GM19438 (cell line): ENCODE measurements around the gene SLC38A11.

Experiments used
- ATAC-seq: cut with Tn5 transposase; IDR thresholded peaks from one replicate; pipeline ENCODE4 v1.9.1; 2021; ENCODE audit warnings: low read depth; ENCODE audit not compliant: unreplicated experiment

Gene SLC38A11

DNA sequence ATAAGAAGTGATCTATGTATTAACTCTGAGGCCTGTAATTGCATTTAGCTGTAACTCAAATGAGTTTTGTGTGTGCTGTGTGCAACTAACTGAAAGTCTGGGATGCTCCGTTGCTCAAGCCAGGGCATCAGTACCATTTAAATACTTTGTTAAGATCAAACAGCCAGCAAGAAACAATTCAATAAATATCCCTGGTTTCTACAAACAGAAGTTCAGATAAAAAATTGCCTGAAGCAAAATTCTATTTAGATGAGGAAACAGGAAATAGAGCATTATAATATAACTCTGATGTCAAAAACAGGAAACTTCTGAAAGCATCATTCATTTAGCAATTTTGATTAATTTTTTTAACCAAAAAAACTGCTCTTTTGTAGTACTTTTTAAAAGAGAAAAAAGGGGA lies 18.9 kb upstream of the SLC38A11 start:
- ATAC-seq, result no peak

DNA sequence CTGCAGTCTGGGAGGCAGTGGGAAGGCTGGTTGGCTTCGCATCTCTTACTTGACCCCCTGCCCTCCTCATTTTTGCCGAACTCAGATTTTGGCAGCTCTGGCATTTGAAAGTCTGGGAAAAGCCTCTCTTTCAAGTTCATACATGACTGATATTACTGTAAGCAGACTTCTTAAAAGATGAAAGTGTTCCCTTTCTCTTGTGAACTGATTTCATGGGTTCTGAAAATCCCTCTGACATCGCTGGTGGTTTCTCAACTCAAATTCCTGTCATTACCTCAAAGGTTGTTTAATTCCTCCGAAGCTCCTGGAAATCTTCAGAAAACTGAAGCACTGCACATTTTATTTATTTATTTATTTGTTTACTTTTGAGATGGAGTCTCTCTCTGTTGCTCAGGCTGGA lies 16.9 kb upstream of the SLC38A11 start:
- no peak for ATAC-seq

DNA sequence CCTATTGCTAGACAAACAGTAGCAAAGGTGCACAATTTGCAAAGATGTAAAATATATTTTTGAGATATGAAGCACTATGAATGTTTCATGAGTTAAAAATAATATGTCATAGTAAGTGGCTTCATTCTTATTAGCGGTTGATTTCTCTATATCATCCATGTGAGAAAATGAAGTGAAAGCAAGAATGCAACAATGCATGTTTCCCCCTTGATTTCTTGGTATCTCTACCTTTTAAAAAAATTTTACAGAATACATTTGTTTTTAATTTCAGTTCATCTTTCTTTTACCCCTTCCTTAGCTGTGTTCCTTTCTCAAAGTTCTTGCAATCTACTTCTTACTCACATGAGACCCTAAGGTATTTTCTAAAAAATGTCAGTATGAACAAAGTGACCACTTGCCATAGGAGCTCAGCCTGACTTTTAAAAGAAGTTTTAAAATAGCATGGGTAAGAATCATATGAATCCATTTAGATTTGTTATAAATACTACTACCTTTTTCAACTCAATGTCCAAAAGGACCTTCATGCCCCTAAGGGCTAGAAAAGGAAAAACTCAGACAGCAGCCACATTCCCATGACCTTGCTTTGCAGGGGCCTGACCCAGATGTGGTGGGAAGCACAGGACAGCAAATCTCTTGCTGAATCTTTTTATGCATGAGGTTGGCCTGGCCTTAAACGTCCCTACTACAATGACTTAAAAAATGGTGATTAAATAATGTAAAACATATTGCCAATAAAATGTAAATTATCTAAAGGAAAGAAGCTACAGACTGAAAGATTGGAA lies 14.8 kb upstream of the SLC38A11 start:
- no peak for ATAC-seq

DNA sequence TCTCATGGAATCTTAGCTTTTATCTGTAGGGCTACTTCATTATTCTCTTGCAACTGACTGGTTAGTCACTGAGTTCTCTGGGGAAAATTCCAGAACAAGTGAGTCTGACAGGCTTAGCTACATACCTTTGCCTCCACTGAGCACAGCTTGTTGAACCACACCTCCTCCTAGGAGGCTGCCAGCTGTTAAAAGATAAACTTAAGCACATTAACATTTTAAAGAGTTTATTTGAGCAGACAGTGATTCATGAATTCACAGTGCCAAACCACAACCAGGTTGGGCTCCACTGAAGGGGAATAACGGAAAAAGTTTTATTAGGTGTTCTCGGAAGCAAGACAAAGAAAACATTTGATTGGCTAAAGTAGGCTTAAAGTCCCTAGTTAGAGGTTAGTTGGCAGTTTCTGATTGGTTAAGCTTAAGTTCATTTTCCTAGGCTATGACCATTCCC lies 12.5 kb upstream of the SLC38A11 start:
- ATAC-seq, result no peak

DNA sequence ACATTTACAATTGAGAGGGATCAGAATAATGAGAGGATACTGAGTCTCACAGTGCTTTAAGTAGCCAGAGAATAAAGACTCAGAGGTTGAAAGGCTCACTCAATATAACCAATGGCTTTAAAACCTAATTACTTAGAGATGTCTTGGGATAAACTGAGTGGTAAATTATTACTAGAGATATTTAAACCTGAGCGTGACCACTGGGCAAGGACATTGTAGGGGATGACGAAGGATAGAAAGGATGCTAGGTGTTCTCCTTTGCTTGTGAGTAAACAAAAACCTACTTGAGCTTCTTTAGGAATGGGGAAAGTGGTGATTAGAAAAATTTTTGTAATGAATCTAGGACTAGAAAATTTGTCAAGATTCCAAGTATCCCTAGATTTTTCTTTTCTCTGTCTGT lies 12.0 kb upstream of the SLC38A11 start:
- no peak for ATAC-seq

DNA sequence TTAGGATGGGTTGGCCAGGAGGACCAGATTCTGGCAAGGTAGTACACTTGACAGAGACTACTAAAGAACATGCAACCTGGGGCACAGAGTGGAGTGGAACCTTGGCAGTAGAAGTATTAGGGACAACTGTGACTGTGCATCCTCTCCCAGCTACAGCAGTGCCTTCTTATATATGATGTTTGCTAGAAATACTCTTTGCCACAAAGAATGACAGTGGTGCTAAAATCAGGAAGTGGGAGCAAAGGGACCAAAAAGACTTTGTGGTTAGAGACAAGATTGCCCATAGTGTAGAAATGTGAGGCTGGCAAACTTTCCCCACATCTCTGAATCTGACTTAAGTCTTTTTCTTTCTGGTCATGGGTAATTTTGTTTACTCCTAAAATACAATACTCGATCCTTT lies 9.4 kb upstream of the SLC38A11 start:
- ATAC-seq, result no peak

DNA sequence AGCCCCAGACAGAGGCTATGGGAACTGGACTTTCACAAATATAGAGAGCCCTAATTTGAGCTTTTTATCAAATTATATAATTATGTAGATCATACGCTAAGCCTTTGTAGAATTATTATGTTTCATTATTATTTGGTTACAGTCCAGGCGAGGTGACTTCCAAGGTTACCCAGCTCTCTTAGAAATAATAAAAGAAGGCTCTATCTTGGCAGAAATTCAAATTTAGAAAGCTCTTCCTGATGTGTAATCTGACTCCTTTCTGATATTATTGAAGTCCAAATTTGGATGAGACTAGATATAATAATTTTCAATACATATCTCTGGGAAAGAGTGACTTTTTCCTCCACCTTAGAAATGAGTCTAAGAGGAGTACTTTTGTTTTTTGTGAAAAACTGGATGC lies 4.8 kb upstream of the SLC38A11 start:
- no peak for ATAC-seq

DNA sequence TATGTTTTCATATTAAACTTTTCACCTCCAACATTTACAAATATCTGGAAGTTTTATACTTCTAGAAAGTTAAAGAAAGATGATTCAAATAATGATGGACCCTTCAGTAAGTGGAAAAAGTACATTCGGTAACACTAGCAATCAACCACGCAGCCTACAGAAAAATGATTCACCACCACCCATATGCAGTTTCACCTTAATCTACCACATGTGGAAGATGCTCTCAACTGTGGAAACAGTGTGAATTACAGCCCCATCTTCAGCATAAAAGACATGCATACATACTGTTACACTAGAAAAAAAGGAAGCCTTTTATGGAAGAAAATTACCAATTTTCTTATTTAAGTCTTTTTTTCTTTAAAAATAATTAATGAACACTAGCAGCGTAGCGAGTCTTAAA lies 1.1 kb downstream of the SLC38A11 start:
- ATAC-seq, result no peak

DNA sequence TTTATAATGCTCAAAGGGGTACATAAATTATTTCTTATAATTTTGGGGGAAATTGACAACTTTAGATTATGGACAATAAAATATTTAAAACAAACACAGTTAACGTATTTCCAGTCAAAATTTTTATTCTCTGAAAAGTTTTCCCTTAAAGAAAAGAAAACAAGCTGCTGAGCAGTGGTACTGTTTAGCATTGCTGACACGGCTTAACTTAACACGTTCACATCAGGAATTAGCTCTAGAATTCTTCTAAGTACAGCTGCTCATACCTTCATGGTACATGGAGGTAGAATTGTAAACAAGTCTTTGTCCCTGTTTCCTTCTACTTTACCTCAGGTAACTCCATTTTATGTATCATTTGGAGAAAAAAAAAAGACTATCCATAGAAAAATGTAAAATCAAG lies 2.0 kb downstream of the SLC38A11 start:
- ATAC-seq, result no peak

DNA sequence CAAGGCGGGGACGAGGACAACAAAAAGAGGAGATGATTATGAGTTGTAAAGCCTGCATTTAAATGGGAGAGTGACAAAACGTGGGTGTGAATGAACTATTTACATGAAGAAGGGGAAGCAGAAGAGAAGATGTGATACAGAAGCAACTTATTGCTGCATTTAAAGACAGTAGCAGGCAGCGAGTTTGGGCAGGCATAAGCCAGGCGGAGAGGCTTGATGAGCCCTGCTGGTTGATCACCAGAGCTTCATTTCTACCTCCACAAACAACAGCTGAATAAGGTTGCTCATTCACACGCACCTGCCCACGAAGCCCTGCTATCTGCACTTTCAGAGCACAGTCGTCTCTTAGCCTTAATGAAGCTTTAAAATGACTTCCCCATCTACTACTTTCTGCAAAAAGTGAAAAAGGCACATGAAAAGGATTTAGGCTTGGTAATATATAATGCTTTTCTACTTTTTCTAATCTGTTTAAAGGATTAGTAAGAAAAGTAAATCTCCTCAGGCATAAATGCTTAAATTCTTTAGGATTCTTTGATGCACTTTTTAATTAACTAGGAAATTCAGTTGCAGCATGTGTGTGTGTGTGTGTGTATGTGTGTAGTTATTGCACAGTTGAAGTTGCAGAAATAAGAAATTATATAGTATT lies 3.1 kb downstream of the SLC38A11 start:
- no peak for ATAC-seq

DNA sequence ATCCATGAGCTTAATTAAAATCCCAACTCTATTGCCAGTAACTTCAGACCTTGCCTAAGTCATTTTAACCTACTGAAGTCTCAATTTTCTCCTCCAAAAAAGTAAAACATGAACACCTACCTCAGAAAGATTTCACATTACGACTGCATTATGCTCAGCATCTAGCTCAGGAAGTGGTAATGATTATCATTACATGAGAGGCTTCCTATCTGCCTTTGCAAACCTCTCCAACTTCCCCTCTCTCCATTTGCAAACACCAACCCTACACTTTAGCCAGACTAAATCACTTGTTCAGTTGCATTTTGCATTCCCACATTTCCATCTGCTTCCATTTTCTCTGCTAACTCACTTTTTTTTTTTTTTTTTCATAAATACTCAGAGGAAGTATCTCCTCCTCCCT lies 6.8 kb downstream of the SLC38A11 start:
- ATAC-seq, result no peak

DNA sequence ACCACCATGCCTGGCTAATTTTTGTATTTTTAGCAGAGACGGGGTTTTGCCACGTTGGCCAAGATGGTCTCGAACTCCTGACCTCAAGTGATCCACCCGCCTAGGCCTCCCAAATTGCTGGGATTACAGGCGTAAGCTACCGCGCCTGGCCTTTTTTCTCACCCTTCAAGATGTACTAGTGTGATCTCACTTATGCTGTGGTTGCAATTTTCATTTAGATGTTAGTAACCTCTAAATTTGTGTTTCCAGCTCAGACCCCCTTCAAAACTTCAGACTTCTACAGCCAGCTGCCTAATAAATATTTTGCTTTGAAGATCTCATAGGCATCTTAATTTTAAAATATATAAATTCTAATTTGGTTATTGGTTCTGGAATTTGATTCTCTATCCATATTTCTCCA lies 8.0 kb downstream of the SLC38A11 start:
- no peak for ATAC-seq

DNA sequence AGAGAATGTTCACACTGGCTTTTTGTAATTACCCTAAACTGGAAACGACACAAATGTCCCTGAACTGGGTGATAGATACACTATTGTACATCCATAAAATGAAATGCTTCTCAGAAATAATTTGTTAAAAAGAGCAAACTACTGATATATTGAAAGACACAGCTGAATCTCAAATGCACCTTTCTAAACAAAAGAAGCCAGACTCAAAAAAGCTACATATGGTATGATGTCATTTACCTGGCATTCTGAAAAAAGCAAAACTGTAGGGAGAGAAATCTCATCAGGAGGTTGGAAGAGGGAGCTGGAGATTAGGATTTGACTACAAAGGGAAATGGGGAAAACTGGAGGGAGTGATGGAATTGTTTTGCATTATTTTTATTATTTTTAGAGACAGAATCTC lies 12.0 kb downstream of the SLC38A11 start:
- no peak for ATAC-seq

DNA sequence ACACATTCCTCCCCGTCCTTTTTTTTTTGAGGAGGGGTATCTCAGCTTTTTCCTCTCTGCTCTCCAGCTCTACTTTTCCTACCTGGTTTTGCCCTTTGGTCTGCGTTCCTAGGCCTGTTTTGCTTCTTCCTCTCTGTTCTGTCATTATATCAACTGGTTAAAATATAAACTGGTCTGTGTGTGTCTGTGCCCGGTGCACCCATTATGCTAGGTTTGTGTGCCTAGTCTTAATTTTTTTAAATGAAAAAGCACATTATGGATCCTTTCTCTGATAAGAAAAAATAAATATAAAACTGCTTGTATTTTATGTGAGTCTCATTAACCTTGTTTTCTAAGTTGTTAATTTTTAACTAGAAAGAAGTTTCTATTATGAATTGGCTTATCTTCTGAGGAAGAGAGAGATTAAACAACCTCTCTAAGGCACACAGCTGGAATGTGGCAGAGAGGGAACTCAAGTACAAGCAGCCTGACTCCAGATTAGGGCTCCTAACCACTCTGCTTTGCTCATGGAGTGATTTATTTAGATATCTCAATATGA lies 17.4 kb downstream of the SLC38A11 start:
- ATAC-seq, result no peak

DNA sequence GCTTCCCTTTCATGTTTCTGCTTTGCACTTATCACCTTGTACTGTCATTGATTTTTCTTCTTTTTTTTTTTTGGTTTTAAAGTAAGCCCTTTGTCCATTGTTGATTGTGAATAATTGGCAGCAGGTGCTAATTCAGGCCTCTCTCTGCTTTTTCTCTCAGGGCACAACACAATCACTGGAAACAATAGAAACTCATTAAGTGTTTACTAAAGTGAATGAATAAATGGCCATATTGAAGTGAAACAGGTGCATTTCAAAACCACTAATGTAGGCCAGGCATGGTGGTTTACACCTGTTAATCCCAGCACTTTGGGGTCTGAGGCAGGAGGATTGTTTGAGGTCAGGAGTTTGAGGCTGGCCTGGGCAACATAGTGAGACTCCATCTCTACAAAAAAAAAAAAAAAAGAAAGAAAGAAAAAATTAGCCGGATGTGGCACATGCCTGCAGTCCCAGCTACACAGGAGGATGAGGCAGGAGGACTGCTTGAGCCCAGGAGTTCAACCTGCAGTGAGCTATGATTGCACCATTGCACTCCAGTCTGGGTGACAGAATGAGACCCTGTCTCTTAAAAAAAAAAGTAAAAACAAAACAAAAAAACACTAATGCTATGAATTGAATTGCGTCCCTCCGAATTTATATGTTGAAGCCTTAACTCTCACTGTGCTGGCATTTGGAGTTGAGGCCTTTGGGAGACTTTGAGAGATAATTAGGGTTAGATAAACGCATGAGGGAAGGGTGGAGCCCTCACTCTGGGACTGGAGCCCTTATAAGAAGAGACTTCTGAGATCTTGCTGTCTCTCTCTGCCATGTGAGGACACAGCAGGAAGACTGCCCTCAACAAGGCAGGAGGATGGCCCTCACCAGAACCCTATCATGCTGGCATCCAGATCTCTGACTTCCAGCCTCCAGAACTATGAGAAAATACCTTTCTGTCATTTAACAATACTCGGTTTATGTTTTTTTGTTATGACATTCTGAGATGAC lies 19.9 kb downstream of the SLC38A11 start:
- no peak for ATAC-seq

DNA sequence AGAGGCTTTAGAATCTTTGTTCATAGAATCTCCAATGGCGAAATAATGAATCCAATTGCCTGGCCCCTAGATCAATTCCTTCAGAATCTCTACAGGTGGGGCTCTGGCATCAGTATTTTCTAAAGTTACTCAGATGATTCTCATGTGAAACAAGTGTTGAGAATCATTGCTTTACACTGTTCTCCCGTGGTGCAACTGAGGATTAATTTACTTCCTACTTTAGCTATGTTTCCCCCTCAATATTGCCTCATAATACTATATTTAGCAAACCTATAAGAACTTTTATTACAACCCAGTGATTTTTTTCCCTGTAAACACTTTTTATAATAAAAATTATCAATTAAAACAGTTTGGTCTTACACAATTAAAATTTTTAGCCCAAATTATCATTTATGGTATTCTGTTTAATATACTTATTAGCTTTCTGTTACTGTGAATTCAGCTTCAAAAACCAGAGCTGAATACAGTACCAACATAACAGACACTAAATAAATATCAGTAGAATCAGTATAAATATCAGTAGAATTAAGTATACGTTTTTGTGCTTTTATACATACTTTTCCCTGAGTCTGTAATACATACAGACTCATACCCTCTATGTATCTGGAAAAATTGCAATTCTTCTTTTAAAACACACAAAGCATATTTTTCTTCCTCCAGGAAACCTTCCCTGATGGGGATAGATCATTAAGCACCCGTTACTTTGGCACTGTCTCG lies 20.8 kb downstream of the SLC38A11 start:
- ATAC-seq, result no peak

DNA sequence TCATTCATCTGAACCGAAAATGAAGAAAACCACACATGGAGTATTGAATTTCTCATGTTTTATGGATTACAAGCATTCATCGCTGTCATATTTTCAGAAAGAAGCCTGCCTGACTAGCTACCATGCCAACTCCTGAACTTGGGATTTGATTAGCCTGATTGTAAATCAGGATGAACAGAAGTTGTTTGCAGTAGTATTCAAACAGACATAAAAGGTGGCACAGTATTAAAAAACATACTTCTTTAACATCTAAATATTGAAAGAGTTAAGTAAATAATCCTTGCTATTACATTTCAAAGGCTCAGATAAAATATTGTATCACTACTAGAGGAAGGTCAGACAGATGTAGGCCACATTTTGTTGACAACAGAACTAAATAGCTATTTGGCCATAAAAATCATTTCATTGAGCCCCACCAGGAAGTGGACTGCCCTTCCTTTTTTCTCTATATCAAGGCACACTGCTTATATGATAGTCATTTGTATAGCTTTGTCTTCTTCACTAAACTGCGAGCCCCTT lies 21.6 kb downstream of the SLC38A11 start:
- no peak for ATAC-seq

DNA sequence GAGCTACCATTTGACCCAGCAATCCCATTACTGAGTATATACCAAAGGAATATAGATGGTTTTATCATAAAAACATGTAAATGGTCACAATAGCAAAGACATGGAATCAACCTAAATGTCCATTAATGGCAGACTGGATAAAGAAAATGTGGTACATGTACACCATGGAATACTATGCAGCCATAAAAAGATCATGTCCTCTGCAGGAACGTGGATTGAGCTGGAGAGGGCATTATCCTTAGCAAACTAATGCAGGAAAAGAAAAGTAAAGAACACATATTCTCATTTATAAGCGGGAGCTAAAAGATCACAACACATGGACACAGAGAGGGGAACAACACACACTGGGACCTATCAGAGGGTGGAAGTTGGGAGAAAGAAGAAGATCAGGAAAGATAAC lies 22.9 kb downstream of the SLC38A11 start:
- no peak for ATAC-seq

DNA sequence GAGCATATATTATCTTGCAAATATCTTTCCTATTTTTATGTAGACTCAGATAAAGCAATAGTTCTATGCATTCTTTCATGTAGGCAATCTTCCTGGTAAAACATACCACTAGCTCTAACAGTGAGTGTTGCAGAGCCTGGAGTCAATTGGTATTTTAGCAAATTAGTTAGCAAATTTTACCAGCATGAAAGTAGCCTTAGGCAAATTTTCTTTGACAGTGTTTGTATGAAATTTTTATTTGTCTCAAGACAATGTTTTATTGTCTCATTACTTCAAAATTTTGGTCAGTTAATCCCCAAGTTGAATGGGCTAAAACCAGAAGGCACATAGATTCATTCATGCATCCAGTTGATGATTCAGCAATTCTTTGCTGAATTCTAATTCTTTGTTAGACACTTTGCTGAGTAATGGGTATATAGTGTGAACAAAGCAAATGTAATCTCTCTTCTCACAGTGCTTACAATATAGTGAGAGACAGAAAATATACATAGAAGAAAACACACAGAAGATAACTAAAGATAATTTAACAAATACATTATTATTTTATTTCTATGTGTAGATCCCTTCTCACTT lies 27.1 kb downstream of the SLC38A11 start:
- ATAC-seq, result no peak

DNA sequence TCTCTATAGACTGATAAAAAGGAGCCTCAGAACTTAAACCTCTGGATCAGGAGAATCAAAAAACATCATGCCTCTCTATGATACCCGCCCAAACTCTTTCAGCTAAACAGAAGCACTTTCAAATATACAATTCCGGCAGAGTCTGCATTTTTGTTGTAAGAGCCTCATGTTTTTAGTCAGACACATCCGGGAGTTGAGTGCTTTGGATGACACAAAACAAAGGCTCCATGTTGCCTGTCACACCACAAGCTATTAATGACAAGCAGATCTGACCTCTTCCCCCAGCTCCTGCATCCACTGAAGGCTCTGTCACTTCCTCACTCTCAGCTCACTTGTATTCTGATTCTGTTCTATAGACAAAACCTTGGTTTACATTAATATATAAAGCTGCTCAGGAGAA lies 33.2 kb downstream of the SLC38A11 start:
- no peak for ATAC-seq
